CD14-positive monocyte (primary cell): Measurements from ENCODE around the gene KARS1. TPM values are rescaled to one million over a fixed set of nuclear protein-coding genes. Genes with fewer than 3 reads are reported as not detected.

Experiments used
- DNase-seq, 3 donors: peaks; one replicate each; pipeline ENCODE4 v3.0.0-alpha.2; 2011 to 2022
- H2AFZ ChIP-seq: 2 replicates; pipeline ENCODE4 v1.6.0; 2012; ENCODE audit warnings: mild to moderate bottlenecking, low read depth, low read length, inconsistent platforms; ENCODE audit not compliant: insufficient read depth, poor library complexity, severe bottlenecking
- H3K27ac ChIP-seq, 2 donors: 1 replicate in 1 of 2; 2 replicates in 1 of 2; pipeline ENCODE4 v1.5.1; 2012 to 2013; ENCODE audit warnings: low read length in 2 of 2, control low read depth in 1 of 2, inconsistent platforms in 1 of 2, low read depth in 1 of 2, mild to moderate bottlenecking in 1 of 2
- H3K27me3 ChIP-seq, 2 donors: one replicate each; pipeline versions ENCODE4 v1.6.0 to v1.6.1; 2011 to 2013; ENCODE audit warnings: low read length in 2 of 2; ENCODE audit not compliant: control insufficient read depth in 2 of 2, insufficient read depth in 2 of 2
- H3K36me3 ChIP-seq, 2 donors: replicated peaks in 1 of 2; 1 replicate in 1 of 2; 2 replicates in 1 of 2; pipeline versions ENCODE4 v1.5.1 to v1.6.1; 2012 to 2013; ENCODE audit warnings: low read length in 2 of 2, control low read depth in 1 of 2, inconsistent platforms in 1 of 2, mild to moderate bottlenecking in 1 of 2; ENCODE audit not compliant: insufficient read depth in 2 of 2, control insufficient read depth in 1 of 2
- H3K4me1 ChIP-seq, 2 donors: 1 replicate in 1 of 2; 2 replicates in 1 of 2; pipeline versions ENCODE4 v1.5.1 to v1.6.1; 2012 to 2013; ENCODE audit warnings: low read length in 2 of 2, control low read depth in 1 of 2, inconsistent platforms in 1 of 2, mild to moderate bottlenecking in 1 of 2, moderate library complexity in 1 of 2; ENCODE audit not compliant: insufficient read depth in 2 of 2, control insufficient read depth in 1 of 2
- H3K4me2 ChIP-seq: replicated peaks from 2 replicates; pipeline ENCODE3; 2012; ENCODE audit warnings: low read length, moderate library complexity, mild to moderate bottlenecking; ENCODE audit not compliant: poor library complexity, severe bottlenecking; ENCODE audit errors: extremely low read depth
- H3K4me3 ChIP-seq, 3 experiments: fragments of 200-600 bp in 1 of 3; sonication (generic) in 1 of 3; replicated peaks in 1 of 3; 1 replicate in 2 of 3; 2 replicates in 1 of 3; pipeline ENCODE4 v1.5.1; 2011 to 2013; ENCODE audit warnings: low read length in 3 of 3, mild to moderate bottlenecking in 3 of 3, control low read depth in 2 of 3, low read depth in 2 of 3, inconsistent platforms in 1 of 3, moderate library complexity in 1 of 3
- H3K79me2 ChIP-seq: 2 replicates; pipeline ENCODE4 v1.6.0; 2012; ENCODE audit warnings: mild to moderate bottlenecking, control low read depth, inconsistent platforms, low read length, moderate library complexity; ENCODE audit not compliant: insufficient read depth
- H3K9ac ChIP-seq: 2 replicates; pipeline ENCODE4 v1.6.0; 2017; ENCODE audit warnings: low read length, mild to moderate bottlenecking; ENCODE audit not compliant: insufficient read depth, poor library complexity, severe bottlenecking
- H3K9me3 ChIP-seq, 2 donors: replicated peaks in 1 of 2; 1 replicate in 1 of 2; 2 replicates in 1 of 2; pipeline versions ENCODE4 v1.5.1 to v1.6.1; 2012 to 2013; ENCODE audit warnings: low read length in 2 of 2, control low read depth in 1 of 2; ENCODE audit not compliant: control insufficient read depth in 1 of 2, insufficient read depth in 1 of 2
- H4K20me1 ChIP-seq: 2 replicates; pipeline ENCODE4 v1.6.0; 2012; ENCODE audit warnings: mild to moderate bottlenecking, low read length, control low read depth, moderate library complexity; ENCODE audit not compliant: insufficient read depth
- H3K27ac Mint-ChIP-seq, 7 donors: one replicate each; pipeline ENCODE4 v1.8.0; 2020; ENCODE audit warnings: mild to moderate bottlenecking in 7 of 7, mixed read lengths in 7 of 7, moderate library complexity in 6 of 7, inconsistent platforms in 2 of 7
- H3K27me3 Mint-ChIP-seq, 3 donors: one replicate each; pipeline ENCODE4 v1.8.0; 2021 to 2022; ENCODE audit warnings: low read depth in 3 of 3, mild to moderate bottlenecking in 3 of 3, mixed read lengths in 3 of 3, moderate library complexity in 3 of 3, inconsistent platforms in 1 of 3
- H3K36me3 Mint-ChIP-seq, 2 donors: one replicate each; pipeline ENCODE4 v1.8.0; 2020; ENCODE audit warnings: mixed read lengths in 2 of 2, inconsistent platforms in 1 of 2, mild to moderate bottlenecking in 1 of 2
- H3K4me1 Mint-ChIP-seq: one replicate; pipeline ENCODE4 v1.8.0; 2020; ENCODE audit warnings: mild to moderate bottlenecking, mixed read lengths
- H3K4me3 Mint-ChIP-seq, 2 donors: one replicate each; pipeline ENCODE4 v1.8.0; 2020; ENCODE audit warnings: mild to moderate bottlenecking in 2 of 2, mixed read lengths in 2 of 2, moderate library complexity in 1 of 2
- H3K9me3 Mint-ChIP-seq, 7 donors: one replicate each; pipeline ENCODE4 v1.8.0; 2020 to 2022; ENCODE audit warnings: mixed read lengths in 7 of 7, mild to moderate bottlenecking in 6 of 7, moderate library complexity in 6 of 7, inconsistent platforms in 2 of 7
- WGBS: methylation state at CpG from one replicate; pipeline ENCODE4 v1.1.5; 2013; ENCODE audit warnings: missing lambda C conversion rate; ENCODE audit not compliant: insufficient coverage; 5-methylcytosine and 5-hydroxymethylcytosine counted together
- intact Hi-C, 2 donors: fragments of 100-400 bp; cut with micrococcal nuclease; formaldehyde crosslinking; loops; one replicate each; pipeline versions ENCODE4 v1.15.0 to v1.15.1; 2023
- polyA minus RNA-seq: library from RNA; depleted of rRNA, polyadenylated mRNA; stranded (reverse); fragments of >200 nt; gene quantifications from 2 replicates; pipeline ENCODE4 v1.2.3, GENCODE V29; 2012
- polyA plus RNA-seq, 3 donors: library from polyadenylated mRNA; depleted of rRNA in 1 of 3; unstranded in 2 of 3; stranded (reverse) in 1 of 3; fragments of 300-500 nt in 2 of 3; fragments of >200 nt in 1 of 3; fragmentation: Illumina TruSeq in 2 of 3; gene quantifications; 1 replicate in 2 of 3; 2 replicates in 1 of 3; pipeline ENCODE4 v1.2.3, GENCODE V29; 2012 to 2021
- total RNA-seq, 12 experiments: library from RNA in 1 of 12; stranded (reverse) in 1 of 12; fragments of 120-200 nt in 1 of 12; gene quantifications; one replicate each; pipeline ENCODE4 v1.2.4 and lab custom pipeline; 2013 to 2026; ENCODE audit warnings: mixed read lengths in 6 of 12, inconsistent platforms in 1 of 12
- TF ChIP-seq, protein P1 (sequence below): fragments of 200-600 bp; IDR thresholded peaks from one replicate; pipeline ENCODE4 v1.8.0; 2022; ENCODE audit warnings: antibody characterized with exemption, mild to moderate bottlenecking

The KARS1 gene
- total RNA-seq (2013), result 165 TPM
- 100 to 1,000 TPM in 2 of 3 donors, 10 to 100 TPM in 1; 66.1 to 150 (median 116) TPM for polyA plus RNA-seq
- polyA minus RNA-seq, result 48.5 and 84.4 TPM in 2 replicates
- total RNA-seq (lab: John Stamatoyannopoulos, UW), result 37.5 to 119 (median 84.1) reads per million in 11 experiments

DNA sequence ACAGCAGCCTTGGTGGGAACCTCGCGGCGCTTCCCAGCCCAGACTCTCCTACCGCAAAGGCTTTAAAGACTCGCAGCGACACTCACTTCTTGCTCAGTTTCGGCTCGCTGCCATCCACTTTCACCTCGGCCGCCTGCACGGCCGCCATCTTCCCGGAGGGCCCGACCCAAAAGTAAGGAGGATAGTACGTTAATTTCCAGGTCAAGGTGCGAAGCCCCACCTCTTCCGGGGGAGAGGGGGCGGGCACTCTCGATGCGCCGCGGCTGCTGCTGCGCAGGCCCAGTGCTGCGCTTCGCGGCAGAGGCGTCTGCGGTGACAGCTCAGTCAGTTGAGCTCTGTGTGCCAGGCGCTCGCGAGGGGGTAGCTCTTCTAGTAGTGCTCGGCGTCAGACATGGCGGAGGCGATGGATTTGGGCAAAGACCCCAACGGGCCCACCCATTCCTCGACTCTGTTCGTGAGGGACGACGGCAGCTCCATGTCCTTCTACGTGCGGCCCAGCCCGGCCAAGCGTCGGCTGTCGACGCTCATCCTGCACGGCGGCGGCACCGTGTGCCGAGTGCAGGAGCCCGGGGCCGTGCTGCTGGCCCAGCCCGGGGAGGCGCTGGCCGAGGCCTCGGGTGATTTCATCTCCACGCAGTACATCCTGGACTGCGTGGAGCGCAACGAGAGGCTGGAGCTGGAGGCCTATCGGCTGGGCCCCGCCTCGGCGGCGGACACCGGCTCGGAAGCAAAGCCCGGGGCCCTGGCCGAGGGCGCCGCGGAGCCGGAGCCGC lies at the start of gene KARS1, which contains the start of gene TERF2IP:
TSS of gene KARS1 (minus strand) at position 174 of the 773 bp plus-strand sequence. CDS start at position 148, 26 bp downstream.
TSS of gene TERF2IP (plus strand) at position 282 of the 773 bp plus-strand sequence. CDS start at position 392, 110 bp downstream.
- under 1% methylated on average over 76 of the region's 76 CpGs for WGBS

DNA sequence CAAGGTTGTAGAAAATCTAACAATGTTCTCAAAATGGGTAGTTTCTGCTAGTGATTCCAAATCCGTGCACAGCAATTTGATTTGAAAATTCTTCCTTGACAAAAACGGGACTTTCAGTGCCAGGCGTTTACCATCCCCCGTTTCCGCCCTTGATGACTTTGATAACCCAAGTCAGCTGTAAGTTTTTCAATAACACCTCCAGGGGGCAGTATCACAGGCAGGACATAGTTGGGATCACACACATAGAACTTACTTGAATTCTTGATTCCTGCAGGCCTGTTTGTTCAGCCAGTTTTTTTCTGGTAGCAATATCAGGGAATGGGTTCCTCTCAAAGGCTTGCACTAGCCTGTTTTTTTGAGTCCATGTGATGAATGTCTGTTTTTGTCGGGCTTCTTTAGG lies 48.2 kb upstream of the KARS1 start:
- intact Hi-C loops, result no loop called here
- Mint-ChIP-seq H3K4me3 (no peak overlapping the region), H3K27me3 (peaks cover 0 to 5% (median 3%) of the 10 kb centered on the region in 3 donors), H3K27ac (no peak overlapping the region), H3K4me1 (no peaks in the 10 kb centered on the region), H3K9me3 (peaks cover 1 to 5% (median 2%) of the 10 kb centered on the region in 7 donors), H3K36me3 (no peaks in the 10 kb centered on the region)
- Histone ChIP-seq H2AFZ (no peak overlapping the region), H3K9me3 (no peaks in the 10 kb centered on the region), H3K4me1 (no peaks in the 10 kb centered on the region), H4K20me1 (no peaks in the 10 kb centered on the region), H3K79me2 (no peaks in the 10 kb centered on the region), H3K4me2 (no peak overlapping the region), H3K9ac (no peak overlapping the region), H3K4me3 (no peak overlapping the region), H3K27me3 (no peaks in the 10 kb centered on the region), H3K27ac (no peak overlapping the region), H3K36me3 (no peaks in the 10 kb centered on the region)
- 100% methylated on average over 5 of the region's 6 CpGs for WGBS
- DNase-seq, result no peak
- TF ChIP-seq, protein P1, sequence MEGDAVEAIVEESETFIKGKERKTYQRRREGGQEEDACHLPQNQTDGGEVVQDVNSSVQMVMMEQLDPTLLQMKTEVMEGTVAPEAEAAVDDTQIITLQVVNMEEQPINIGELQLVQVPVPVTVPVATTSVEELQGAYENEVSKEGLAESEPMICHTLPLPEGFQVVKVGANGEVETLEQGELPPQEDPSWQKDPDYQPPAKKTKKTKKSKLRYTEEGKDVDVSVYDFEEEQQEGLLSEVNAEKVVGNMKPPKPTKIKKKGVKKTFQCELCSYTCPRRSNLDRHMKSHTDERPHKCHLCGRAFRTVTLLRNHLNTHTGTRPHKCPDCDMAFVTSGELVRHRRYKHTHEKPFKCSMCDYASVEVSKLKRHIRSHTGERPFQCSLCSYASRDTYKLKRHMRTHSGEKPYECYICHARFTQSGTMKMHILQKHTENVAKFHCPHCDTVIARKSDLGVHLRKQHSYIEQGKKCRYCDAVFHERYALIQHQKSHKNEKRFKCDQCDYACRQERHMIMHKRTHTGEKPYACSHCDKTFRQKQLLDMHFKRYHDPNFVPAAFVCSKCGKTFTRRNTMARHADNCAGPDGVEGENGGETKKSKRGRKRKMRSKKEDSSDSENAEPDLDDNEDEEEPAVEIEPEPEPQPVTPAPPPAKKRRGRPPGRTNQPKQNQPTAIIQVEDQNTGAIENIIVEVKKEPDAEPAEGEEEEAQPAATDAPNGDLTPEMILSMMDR, result no peak

More for the DNA sequence above, at the start of gene KARS1, which contains the start of gene TERF2IP:
- H3K4me1 ChIP-seq, result peaks cover 34 to 45% of the 10 kb centered on the region in 2 donors
- H3K27ac Mint-ChIP-seq, result peak within 1 kb of the TSS; percentile 93 to 98 (median 96)
- peaks cover 40% of the 10 kb centered on the region for H3K4me1 Mint-ChIP-seq
- intact Hi-C loops, result loop anchor here (1.0 to 5.0 kb wide), 3 partner anchors 24 to 185 kb away; partner anchors contain the start of genes ADAT1 (in 2 of the 2) and TMEM170A (in 1 of the 2)
- H3K9me3 Mint-ChIP-seq, result peaks cover 0 to 4% (median 0%) of the 10 kb centered on the region in 7 donors
- H3K4me3 ChIP-seq, result peak within 1 kb of the TSS; percentile 90 to 95 (median 92)
- peak; percentile 91 for DNase-seq
- H4K20me1 ChIP-seq, result peaks cover 49% of the 10 kb centered on the region
- peaks cover 99% of the 10 kb centered on the region for H3K79me2 ChIP-seq
- peak within 1 kb of the TSS; percentile 89 to 97 for H3K27ac ChIP-seq
- no peaks in the 10 kb centered on the region for H3K27me3 ChIP-seq
- H3K9ac ChIP-seq, result peak within 1 kb of the TSS; percentile 92
- H3K4me3 Mint-ChIP-seq, result peak within 1 kb of the TSS; percentile 96 to 97
- H3K36me3 Mint-ChIP-seq, result peaks cover 25 to 27% of the 10 kb centered on the region in 2 donors
- peak within 1 kb of the TSS; percentile 88 for H3K4me2 ChIP-seq
- H3K9me3 ChIP-seq, result no peaks in the 10 kb centered on the region
- TF ChIP-seq, protein P1, result no peak
- peak within 1 kb of the TSS; percentile 95 for H2AFZ ChIP-seq
- no peaks in the 10 kb centered on the region for H3K27me3 Mint-ChIP-seq
- peaks cover 22 to 30% of the 10 kb centered on the region in 2 donors for H3K36me3 ChIP-seq
